Measurements from ENCODE around the gene KRT32.
"Not testable (repeated sequence)": the region's sequence is repeated elsewhere in the genome, so short reads cannot be mapped to it uniquely, and the experiment has no call there.

KRT32 gene

DNA sequence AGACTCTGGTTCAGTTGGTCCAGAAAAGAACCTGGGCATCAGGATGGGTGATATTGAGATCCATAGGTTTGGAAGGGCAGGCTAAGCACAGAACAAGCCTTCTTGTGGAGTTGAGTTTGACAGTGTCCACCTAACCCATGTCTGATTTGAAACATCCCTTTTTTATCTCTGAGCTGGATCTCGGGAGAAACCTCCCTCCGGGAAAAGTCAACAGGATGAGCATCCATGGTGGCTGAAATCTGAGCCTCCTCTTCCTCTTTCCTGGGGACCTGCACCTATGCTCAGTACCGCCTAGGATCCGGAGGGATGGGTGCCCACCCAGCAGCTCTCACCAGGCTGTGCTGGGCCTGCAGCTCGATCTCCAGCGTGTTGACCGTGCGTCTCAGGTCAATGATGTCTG, 3.4 kb downstream of the KRT32 start:
- DNase-seq = no peak

DNA sequence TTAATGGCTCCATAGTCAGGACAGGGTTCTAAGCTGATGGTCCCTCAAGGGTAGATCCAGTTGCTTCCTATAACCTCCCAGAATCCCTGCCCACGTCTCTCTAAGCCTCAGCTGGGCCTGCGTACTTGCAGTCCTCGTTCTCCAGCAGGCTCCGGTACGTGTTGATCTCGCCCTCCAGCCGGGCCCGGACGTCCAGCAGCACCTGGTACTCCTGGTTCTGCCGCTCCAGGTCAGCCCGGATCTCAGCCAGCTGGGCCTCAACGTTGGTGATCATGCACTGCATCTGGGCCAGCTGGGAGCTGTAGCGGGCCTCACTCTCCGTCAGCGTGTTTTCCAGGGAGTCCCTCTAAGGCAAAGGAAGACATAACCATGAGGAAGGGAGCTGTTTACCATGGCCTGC, 4.5 kb downstream of the KRT32 start:
- no peak for DNase-seq

DNA sequence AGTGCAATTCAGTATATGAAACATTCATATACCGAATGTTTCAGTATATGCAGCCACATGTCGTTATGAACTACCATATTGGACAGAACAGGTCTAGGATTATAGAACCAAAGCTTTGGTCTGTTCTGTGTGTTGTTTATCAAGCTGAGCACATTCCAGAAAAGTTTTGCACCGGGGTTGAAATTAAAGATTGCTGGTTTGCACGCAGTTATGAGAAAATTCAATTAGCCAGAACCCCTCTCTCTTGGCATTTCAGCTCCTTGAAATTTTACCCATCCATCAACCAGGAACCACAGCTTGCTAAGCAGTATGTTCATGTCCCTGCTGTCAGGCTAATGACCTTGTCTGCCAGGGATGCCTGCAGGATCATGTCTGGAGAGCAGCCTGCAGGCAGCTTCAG, 9.5 kb downstream of the KRT32 start:
- no peak for DNase-seq

DNA sequence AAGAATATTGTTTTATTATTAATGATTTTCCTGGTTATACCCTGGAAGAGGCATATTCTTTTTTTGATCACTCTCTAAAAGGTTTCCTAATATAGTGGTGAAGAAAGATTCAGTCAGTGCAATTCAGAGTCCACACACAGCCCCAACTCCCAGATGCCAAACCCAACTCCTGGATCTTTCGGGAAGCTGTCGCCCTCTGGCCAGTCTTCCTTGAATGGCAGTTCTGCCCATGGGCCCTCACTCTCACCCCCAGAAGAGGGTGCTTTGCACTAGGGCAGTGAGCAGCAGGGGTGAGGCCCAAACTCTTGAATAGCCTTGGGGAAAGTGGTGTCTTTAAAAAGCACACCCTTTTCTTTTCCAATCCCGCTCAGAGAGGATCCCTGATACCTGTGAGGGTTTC, 11.0 kb downstream of the KRT32 start:
- DNase-seq = no peak

DNA sequence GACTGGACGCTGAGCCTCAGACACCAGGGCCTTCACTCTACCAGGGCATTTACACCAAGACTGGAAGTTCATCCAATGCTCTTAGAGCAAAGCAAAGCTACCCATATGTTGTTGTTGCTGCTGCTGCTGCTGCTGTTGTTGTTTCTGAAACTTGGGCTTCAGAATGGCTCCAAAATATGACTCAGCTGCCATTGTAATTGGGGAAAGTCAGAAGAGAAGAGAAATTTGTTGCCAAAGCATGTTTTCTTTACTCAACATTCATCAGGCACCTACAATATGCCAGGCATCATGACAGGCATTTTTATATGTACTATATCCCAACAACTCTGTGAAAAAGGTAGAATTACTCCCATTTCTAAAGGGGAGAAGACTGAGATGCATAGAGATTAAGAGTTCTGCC, 11.9 kb downstream of the KRT32 start:
- DNase-seq = no peak

DNA sequence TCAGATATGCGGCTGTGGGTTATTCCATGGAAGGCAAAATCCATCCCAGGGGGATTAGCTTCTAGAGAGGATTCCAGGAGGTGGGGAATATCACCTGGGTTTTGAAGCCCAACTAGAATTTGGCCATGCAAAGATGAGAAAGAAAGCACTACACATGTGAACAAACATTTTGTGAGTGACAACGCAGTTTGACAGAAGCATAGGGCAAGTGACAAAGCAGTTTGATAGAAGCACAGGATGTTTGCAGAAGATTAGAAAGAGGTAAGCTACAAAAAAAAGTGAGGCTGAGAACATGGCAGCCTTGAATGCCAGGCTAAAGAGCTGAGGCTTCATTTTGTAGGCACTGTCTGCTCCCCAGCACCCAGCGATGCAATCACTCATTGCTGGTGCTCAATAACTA, 14.1 kb downstream of the KRT32 start:
- DNase-seq = no peak

DNA sequence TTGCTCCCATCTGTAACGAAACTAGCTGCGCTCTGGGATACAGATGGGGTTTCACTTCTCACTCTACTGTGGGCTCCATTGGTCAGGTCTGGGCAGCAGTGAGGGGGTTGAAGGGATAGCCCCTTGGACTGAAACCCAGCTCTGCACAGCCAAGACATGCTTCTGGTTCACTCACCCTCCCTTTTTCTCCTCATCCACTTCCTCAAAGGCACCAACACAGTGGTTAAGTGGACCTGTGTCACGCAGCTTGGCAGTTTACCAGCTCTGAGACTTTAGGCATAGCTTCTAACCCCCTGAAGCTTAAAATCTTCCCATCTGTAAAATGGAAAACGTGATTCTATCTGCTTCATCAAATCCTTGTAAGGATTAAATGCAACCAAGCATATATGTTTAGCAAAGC, 14.9 kb downstream of the KRT32 start:
- DNase-seq = no peak

DNA sequence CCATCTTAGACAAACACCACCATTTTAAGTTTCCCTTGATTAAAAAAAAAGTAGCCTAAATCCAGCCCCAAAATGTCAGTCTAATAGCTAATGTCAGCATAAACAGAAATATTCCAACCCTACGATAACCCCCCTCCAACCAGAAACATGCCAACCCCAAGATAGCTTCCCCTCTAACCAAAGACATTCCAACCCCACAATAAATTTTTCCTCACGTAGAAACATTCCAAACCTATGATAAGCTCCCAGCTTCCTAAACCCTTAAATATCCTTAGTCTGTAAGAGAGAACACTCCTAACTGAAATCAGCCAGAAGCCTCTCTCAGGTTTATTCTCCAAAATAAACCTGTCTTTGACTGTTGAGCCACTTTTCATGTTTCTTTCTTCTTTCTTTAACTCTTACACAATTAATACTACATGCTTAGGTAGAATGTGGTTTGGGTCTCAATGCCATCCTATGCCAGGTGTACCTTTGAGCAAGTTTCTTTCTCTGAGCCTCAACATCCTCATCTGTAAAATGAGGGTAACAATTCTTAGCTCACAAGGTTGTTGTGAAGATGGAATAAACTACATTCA, 15.9 kb downstream of the KRT32 start:
- DNase-seq = no peak

DNA sequence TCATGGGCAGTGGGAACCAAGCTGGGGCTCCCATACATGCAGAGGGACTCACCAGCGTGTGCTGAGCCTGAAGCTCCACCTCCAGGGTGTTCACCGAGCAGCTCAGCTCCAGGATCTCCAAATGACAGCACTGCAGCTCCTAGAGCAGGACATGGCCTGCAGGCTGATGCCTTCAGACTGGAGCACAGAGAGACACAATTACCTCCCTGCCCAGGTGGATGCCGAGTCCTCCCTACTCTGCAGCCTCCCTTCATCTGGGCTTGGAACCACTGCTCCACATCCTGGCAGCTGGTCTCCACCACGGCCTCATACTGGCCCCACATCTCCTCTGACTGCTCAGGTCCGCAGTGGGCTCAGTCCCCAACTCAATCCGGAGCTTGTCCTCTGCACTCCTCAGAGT, 18.2 kb downstream of the KRT32 start:
- DNase-seq = no peak

DNA sequence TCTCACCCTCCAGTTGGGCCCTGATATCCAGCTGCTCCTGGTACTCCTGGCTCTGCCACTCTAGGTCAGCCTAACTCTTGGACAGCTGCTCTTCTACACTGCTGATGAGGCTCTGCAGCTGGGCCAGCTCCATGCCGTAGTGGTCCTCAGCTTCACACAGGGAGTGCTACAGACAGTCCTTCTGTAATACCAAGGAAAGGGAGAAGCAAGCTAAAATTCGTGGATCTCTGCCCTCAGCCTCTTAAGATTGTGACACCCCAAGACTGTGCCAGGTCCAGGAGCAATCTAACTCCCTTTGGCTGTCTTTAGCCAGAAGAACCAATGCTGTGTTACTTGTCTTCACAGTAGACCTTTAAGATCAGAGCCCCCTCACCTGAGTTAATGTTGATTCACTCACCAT, 18.7 kb downstream of the KRT32 start:
- DNase-seq = no peak

DNA sequence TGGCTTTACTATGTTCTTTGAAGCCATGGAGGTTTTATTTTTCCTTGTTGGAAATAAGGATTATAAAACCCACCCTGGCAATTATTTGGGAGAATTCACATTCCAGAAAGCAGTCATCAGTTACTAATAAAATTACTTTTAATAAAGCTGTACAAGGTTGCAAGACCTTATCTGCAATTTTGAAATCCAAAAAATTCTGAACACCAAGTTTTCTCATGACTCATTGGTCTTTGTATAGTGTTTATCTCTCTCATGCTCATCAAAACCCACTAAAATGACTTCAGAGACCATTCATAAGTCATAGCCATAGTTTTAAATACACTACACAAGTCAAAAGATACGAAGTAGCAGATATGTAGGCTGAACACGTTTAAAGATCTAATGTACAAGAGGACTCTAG, 20.4 kb downstream of the KRT32 start:
- no peak for DNase-seq

DNA sequence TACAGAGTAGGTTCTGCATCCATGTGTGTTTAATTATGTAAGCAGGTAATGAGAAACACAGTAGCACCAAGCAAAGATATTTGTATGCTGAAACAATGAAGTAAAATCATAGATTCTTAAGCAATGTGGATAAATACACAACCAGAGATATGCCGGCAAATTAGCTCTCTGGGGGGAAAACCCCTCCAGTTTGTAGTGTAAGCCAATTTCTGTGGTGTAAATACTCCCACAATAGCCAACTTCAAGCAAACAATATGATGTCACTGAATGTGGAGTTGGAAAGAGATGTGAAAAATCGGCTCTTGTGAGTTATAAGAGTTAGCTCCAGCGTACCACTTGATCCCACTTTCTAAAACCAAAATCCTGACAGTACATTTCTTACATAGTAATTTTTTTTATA, 22.5 kb downstream of the KRT32 start:
- no peak for DNase-seq

DNA sequence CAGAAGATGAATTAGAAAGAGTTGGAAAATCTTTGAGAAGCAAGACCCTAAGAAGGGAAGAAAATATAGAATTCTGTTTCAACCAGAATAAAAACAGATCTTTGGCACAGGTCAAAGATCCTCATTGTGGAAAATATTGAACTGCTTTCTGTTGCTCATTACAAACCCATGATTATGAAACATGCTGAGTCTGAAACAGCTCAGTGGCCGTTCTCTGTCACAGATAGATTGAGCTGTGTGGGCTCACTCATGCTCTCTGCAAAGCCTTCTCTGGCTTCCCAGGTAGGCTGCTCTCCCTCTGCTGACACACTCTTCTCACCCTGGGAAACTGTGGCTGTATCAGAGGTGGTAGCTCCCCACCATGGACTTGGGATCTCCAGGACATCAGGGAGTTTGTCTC, 23.0 kb downstream of the KRT32 start:
- no peak for DNase-seq

DNA sequence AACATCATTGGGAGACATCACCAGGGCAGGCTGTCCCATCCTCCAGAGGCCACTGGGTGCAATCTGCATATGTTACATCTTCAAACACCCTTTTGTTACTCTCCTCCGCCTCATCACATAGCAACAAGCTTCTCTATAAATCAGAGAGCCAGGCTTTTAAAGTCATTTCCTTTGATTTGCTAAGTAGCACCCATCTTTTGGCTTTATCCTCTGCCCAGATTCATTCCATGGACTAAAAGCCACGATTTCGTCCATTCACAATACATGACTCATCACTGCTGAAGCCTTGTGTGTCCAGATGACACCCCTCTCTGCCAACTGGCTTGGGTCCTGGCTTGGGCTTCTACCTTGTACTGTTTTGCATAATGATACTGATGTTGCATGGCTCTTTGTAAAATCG, 24.4 kb downstream of the KRT32 start:
- DNase-seq = no peak

DNA sequence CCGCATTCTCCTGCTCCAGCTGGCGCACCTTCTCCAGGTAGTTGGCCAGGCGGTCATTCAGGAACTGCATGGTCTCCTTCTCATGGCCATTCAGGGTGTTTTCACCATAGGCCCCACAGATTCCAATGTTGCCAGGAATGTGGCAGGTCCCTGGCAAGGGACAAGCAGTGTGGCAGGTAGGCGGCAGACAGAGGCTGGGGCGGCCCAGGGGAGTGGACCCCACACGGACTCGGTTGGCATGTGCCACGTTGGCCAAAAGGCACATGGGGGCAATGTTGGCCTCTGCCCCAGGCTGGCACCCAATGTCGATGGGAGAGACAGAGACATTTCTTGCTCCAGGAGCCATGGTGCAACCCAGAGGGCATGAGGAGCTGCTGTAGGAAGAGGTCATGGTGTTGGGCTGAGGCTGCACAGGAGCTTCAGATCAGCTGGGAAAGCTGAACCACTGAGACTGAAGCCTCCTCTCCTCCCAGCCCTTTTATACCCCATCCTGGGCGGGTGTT, 26.6 kb downstream of the KRT32 start, which contains the start of gene KRT38:
Gene KRT38 (minus strand): TSS at position 453 of the 503 bp plus-strand sequence. CDS start 62 bp downstream, at position 391.
- DNase-seq = no peak

DNA sequence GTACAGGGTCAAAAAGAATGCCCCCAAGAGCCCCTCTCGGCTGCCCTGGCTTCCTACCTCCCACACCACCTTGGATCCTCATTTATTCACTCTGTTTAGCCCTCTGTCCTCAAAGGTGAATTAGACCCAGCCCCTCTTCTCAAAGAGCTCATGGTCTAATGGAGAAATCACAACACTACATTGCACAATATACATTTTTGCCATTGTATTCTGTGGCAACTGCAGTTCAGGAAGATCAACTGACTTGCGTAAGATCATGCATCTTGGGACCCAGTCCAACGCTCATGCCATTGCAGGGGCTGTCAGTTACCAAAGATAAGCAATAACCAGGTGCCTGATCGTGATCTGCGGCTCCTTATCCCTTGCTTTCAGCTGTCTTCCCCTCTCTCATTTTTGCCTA, 27.8 kb downstream of the KRT32 start:
- no peak for DNase-seq

DNA sequence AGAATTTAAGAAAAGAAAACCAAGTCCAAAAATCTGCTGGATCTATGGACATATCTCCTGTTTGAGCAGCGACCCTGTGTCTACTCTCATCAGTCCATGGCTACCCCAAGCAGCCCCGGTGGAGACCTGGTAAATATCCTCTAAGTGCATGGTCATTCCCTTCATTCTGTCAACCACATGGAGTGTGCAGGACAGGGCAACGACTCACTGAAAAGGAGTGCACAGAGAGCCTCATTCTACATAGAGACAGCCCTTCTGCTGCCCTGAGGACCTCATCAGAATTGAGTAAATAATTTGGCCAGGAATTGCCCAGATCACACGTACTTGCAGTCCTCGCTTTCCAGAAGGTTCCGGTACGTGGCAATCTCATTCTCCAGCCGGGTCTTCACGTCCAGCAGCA, 29.4 kb downstream of the KRT32 start:
- DNase-seq = no peak

DNA sequence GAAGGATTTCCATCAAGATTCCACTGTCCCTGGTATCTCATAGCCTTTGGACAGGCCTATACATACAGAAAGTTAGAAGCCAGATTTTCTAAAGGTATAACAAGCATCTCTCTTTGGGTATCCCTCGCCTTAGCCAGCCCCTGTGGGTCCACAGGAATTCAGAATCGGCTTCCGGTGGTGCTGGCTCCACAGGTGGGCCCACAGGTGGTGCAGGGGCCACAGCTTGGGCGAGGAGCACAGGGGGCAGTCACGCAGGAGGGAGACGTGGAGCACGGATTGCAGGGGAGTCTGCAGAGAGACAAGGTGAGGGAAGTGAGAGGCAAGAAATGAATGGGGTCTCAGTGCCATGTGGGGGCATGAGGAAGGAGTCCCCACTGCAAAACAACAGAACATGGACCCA, 29.9 kb downstream of the KRT32 start:
- DNase-seq = no peak

DNA sequence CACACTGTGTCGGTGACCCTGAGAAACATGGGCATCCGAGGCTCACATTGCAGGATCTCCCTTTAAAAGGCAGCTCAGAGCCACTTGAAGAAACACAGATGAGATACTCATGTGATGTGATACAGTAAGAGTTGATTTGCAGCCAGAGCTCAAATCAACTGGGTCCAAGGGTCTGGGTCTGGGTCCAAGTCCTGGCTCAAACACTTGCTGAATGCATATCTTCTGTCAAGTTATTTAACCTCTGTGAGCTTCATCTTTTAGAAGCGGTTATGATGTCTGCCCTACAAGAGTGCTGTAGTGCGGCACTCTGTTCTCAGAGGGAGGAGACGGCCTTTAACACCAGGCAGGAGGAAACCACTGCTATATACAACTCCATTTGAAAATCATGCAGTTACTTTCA, 32.8 kb downstream of the KRT32 start:
- no peak for DNase-seq

DNA sequence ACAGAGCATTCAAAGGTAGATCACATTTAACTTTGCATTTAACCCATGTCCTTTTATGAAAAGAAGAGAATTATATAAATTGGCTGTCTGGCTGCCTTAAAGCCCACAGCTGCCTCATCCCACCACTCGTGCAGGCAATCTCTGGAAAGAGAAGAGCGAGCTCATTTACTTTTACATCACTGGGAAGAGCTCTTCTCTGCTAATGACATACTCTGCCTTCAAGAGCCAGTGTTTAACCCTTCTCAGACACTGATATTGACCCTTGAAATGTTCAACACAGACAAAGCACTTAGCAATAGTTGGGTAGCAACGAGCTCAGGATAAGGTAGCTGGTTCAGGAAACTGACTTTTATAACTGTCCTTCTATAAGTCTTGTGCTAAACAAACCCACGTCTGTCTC, 33.2 kb downstream of the KRT32 start:
- no peak for DNase-seq

DNA sequence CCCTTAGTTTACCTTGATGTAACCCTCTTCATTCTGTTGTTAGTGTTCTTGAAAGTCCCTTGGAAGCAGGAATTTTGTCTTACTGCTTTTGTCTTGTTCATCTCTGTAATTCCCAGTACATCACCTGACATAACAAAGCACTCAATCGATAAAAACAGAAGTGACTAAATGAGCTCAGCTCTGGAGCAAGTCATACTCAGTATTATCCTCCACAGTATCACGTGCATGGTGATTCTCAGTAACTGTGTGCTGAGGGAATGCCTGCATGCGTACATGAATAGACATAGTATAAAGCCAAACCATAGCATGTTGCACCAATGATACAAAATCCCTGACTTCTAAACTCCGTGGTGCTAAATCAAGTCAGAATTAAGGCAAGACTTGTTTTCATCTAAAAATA, 33.6 kb downstream of the KRT32 start:
- no peak for DNase-seq

DNA sequence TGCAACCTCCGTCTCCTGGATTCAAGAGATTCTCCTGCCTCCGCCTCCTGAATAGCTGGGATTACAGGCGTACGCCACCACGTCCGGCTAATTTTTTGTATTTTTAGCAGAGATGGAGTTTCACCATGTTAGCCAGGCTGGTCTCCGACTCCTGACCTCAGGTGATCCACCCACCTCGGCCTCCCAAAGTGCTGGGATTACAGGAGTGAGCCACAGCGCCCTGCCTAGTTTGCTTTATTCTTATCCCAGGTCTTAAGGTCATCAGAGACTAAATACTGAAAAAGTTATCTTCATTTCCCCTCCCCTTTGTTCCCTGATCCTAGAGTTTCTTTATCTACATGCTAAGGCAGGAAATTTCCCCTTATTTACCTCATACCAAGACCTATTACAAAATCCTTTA, 36.8 kb downstream of the KRT32 start:
- not testable (repeated sequence) for DNase-seq

DNA sequence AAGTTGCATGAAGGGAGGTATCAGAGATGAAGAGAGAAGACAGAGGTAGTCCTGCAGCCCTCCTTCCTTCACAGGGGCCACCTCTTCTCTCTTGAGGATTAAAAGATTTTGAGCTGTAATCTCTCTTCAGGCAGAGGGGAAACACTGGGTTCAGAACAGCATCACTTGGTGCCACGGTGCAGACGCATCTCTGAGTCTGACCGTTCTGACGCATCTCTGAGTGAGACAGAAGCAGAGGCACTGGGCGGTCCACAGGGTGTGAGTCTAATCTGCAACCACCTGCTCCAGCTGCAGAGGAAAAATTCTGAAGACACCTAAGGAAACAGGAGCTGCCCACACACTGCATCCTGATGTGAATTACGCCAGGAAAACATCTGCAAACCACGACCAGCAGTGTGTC, 37.5 kb downstream of the KRT32 start:
- DNase-seq = no peak

DNA sequence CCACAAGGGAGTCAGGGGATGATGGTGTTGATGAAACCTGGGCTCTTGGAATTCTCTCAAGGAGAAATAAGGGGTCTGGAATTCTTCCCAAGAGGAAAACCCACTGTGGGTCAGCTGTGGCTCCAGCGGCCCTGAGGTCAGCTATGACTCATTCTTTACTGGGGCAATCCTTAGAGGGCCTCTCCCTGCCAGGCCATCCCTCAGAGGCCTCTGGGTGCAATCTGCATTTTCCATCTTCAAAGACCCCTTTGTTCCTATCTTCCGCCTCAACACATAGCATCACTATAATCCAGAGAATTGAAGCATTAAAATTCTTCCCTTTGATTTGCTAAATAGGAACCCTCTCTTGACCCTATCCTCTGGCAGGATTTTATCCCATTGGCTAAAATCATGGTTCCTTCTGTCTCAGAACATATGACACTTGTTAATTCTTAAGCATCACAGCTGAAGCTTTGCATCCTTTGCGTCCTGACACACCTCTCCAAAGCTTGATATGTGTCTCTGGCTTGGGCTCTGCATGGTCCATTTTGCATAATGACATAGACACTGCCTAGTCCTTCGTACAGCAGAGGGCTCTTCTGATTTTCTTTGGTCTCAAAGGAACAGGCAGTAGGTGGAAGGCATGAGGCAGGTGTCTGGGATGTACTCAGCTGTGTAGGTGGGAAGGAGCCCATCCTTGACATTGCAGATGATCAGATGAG, 38.4 kb downstream of the KRT32 start:
- no peak for DNase-seq

DNA sequence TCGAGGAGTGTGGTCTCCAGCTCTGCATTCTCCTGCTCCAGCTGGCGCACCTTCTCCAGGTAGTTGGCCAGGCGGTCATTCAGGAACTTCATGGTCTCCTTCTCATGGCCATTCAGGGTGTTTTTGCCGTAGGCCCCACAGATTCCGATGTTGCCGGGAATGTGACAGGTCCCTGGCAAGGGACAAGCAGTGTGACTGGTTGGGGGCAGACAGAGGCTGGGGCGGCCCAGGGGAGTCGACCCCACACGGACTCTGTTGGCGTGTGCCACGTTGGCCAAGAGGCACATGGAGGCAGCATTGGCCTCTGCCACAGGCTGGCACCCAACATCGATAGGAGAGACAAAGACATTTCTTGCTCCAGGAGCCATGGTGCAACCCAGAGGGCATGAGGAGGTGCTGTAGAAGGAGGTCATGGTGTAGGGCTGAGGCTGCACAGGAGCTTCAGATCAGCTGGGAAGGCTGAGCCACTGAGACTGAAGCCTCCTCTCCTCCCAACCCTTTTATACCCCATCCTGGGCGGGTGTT, 43.0 kb downstream of the KRT32 start, which contains the start of gene KRT37:
Gene KRT37 (minus strand): TSS at position 475 of the 525 bp plus-strand sequence. CDS start 62 bp downstream, at position 413.
- no peak for DNase-seq

Measured in COR-L47 (cell line).